OCI-LY7 (cell line): ENCODE measurements around the gene GPBAR1. TPM values are rescaled to one million over a fixed set of nuclear protein-coding genes. Genes with fewer than 3 reads are reported as not detected.

Experiments
- BruUV-seq: library from RNA; stranded (reverse); fragments of 400-500 nt; replicated peaks from 2 replicates; lab custom pipeline; 2021; lab: Mats Ljungman, UMichigan
- CTCF ChIA-PET: fragments of 300-600 bp; sonication (Branson Sonifier 250); formaldehyde crosslinking; loops from one replicate; lab custom pipeline; 2022; ENCODE audit warnings: antibody characterized with exemption; ENCODE audit not compliant: unreplicated experiment; lab: Charles Lee
- POLR2A ChIA-PET: fragments of 300-600 bp; sonication (Branson Sonifier 250); formaldehyde crosslinking; loops from one replicate; lab custom pipeline; 2022; ENCODE audit warnings: antibody characterized with exemption; lab: Charles Lee
- DNase-seq: peaks from one replicate; pipeline ENCODE4 v3.0.0-alpha.2; 2015; ENCODE audit warnings: low spot score
- H2AFZ ChIP-seq: fragments of 200-600 bp; sonication (generic), shearing (Covaris generic); 2 replicates; pipeline ENCODE4 v1.6.1; 2014; ENCODE audit warnings: mild to moderate bottlenecking, antibody characterized with exemption, low read length, moderate library complexity
- H3K27ac ChIP-seq: fragments of 200-600 bp; sonication (generic); 2 replicates; pipeline ENCODE4 v1.5.1; 2014; ENCODE audit warnings: mixed run types, low read depth, mild to moderate bottlenecking, moderate library complexity, low read length, inconsistent platforms; ENCODE audit not compliant: poor library complexity, severe bottlenecking
- H3K36me3 ChIP-seq: fragments of 200-600 bp; sonication (generic); 2 replicates; pipeline ENCODE4 v1.6.1; 2014; ENCODE audit warnings: mild to moderate bottlenecking, antibody characterized with exemption, low read length, moderate library complexity, mixed read lengths; ENCODE audit not compliant: insufficient read depth
- H3K4me1 ChIP-seq: fragments of 200-600 bp; sonication (generic); 2 replicates; pipeline ENCODE4 v1.5.1; 2014; ENCODE audit warnings: mild to moderate bottlenecking, low read length; ENCODE audit not compliant: insufficient read depth, poor library complexity, severe bottlenecking
- H3K4me2 ChIP-seq: fragments of 200-600 bp; sonication (generic); 2 replicates; pipeline ENCODE4 v1.6.1; 2014; ENCODE audit warnings: mild to moderate bottlenecking, low read length
- H3K4me3 ChIP-seq: fragments of 200-600 bp; sonication (generic); 2 replicates; pipeline ENCODE4 v1.5.1; 2014; ENCODE audit warnings: mild to moderate bottlenecking, low read depth, low read length; ENCODE audit not compliant: poor library complexity, severe bottlenecking
- H3K79me2 ChIP-seq: fragments of 200-600 bp; sonication (generic); 2 replicates; pipeline ENCODE4 v1.6.1; 2016; ENCODE audit warnings: low read depth, mild to moderate bottlenecking, low read length, moderate library complexity, mixed read lengths; ENCODE audit not compliant: insufficient read depth
- H3K9me2 ChIP-seq: fragments of 200-600 bp; sonication (generic); 2 replicates; pipeline ENCODE4 v1.6.1; 2016; ENCODE audit warnings: mild to moderate bottlenecking, low read length, mixed read lengths; ENCODE audit not compliant: insufficient read depth
- H3K9me3 ChIP-seq: fragments of 200-600 bp; sonication (generic); 2 replicates; pipeline ENCODE4 v1.6.1; 2014; ENCODE audit warnings: mild to moderate bottlenecking, mixed run types, low read length, mixed read lengths
- H4K20me1 ChIP-seq: fragments of 200-600 bp; sonication (generic); 2 replicates; pipeline ENCODE4 v1.6.1; 2014; ENCODE audit warnings: mild to moderate bottlenecking, antibody characterized with exemption, low read length, moderate library complexity, mixed read lengths; ENCODE audit not compliant: insufficient read depth
- EZH2phosphoT487 ChIP-seq: fragments of 200-600 bp; sonication (generic); IDR thresholded peaks from 2 replicates; pipeline ENCODE4 v1.6.1; 2018; ENCODE audit warnings: low read depth, borderline replicate concordance, mild to moderate bottlenecking, mixed run types, antibody characterized with exemption, low read length, moderate library complexity, mixed read lengths
- intact Hi-C: fragments of 100-400 bp; cut with micrococcal nuclease; formaldehyde crosslinking; loops from one replicate; pipeline ENCODE4 v1.10.0; 2022; ENCODE audit not compliant: unreplicated experiment
- total RNA-seq, 2 experiments: library from RNA; depleted of rRNA in 1 of 2; stranded (reverse); fragments of >200 nt in 1 of 2; shearing (Covaris generic) in 1 of 2; gene quantifications; 2 replicates each; pipeline ENCODE4 v1.2.3, GENCODE V29; 2014 to 2022
- TF ChIP-seq, protein P1 (sequence below): fragments of 200-600 bp; sonication (generic); conservative IDR thresholded peaks from 2 replicates; pipeline ENCODE4 v1.5.1; 2014; ENCODE audit warnings: mild to moderate bottlenecking, antibody characterized with exemption, low read length, moderate library complexity, mixed read lengths

Gene GPBAR1
- total RNA-seq, 2 experiments from 2014 or later, result 0.22 to 0.40 TPM

DNA sequence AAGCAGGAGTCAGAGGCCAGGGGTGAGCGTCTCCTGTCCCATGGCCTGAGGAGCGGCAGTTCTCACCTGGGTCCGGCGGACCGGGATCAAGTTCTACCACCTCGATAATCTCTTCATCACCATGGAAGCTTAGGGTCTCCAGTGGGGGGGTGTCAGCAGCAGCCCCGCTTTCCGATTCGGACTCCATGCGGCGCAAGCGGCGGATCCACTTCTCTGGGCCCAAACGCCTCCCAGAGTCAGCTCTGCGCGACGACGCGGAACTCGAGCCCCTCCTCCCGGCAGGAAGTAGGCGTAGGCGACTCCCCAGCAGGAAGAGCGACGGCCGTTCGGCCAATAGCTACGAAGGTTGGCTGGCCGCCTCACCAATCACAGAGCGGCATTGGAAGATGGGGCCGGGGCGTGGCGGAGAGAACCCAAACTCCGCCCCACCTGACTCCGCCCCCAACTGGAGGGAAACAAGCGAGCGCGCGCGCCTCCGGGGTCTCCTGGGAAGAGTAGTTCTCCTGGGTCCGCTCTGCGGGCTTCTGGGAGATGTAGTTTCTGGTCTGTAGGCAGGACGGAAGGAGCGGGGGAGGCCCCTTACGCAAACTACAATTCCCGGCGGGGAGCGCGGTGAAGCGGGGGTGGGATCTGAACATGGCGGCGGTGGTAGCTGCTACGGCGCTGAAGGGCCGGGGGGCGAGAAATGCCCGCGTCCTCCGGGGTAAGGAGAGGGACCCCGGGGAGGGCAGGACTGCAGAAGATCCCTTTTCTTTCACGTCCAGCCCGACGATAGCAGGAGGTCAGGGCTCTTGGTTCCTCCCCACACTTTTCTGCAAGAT is 9.3 kb downstream of the GPBAR1 start, which contains the start of the genes AAMP and PNKD:
AAMP (minus strand) TSS at position 238 of the 821 bp plus-strand sequence; CDS start at position 187, 51 bp downstream.
PNKD (plus strand) TSS at position 620 of the 821 bp plus-strand sequence; CDS start at position 637, 17 bp downstream.
- peak; percentile 100 for DNase-seq
- H2AFZ ChIP-seq, result peak within 1 kb of the TSS; percentile 54; the same call in 1 of the 2 replicates
- peak within 1 kb of the TSS; percentile 97 for H3K4me3 ChIP-seq
- peaks cover 23% of the 10 kb centered on the region; the same call in 1 of the 2 replicates for H3K79me2 ChIP-seq
- TF ChIP-seq EZH2phosphoT487, result no peak
- TF ChIP-seq, protein P1, sequence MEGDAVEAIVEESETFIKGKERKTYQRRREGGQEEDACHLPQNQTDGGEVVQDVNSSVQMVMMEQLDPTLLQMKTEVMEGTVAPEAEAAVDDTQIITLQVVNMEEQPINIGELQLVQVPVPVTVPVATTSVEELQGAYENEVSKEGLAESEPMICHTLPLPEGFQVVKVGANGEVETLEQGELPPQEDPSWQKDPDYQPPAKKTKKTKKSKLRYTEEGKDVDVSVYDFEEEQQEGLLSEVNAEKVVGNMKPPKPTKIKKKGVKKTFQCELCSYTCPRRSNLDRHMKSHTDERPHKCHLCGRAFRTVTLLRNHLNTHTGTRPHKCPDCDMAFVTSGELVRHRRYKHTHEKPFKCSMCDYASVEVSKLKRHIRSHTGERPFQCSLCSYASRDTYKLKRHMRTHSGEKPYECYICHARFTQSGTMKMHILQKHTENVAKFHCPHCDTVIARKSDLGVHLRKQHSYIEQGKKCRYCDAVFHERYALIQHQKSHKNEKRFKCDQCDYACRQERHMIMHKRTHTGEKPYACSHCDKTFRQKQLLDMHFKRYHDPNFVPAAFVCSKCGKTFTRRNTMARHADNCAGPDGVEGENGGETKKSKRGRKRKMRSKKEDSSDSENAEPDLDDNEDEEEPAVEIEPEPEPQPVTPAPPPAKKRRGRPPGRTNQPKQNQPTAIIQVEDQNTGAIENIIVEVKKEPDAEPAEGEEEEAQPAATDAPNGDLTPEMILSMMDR, result 0 out of 2 replicates have a peak, but pooled peaks have one; percentile 24
- ChIA-PET CTCF (interaction anchor here (0.5 to 0.6 kb wide), 2 partner anchors 29 to 130 kb away, joined by 3 read pairs; partner anchors contain the start of gene CTDSP1), POLR2A (interaction anchor here (0.5 to 4.2 kb wide), 16 partner anchors 11 to 279 kb away, joined by 3 to 35 read pairs (median 4); no protein-coding TSS in a partner anchor)
- H3K4me1 ChIP-seq, result peaks cover 23% of the 10 kb centered on the region
- peak within 1 kb of the TSS; percentile 44 for H3K27ac ChIP-seq
- no peaks in the 10 kb centered on the region for H3K9me3 ChIP-seq
- intact Hi-C loops, result loop anchor here (1.0 to 5.0 kb wide), 6 partner anchors 51 to 377 kb away; partner anchors contain the start of genes CNOT9, CXCR1 and USP37
- H3K36me3 ChIP-seq, result peaks cover 42% of the 10 kb centered on the region
- no TSS peak for BruUV-seq
- H3K4me2 ChIP-seq, result peak within 1 kb of the TSS; percentile 98
- H4K20me1 ChIP-seq, result no peaks in the 10 kb centered on the region
- no peaks in the 10 kb centered on the region for H3K9me2 ChIP-seq

DNA sequence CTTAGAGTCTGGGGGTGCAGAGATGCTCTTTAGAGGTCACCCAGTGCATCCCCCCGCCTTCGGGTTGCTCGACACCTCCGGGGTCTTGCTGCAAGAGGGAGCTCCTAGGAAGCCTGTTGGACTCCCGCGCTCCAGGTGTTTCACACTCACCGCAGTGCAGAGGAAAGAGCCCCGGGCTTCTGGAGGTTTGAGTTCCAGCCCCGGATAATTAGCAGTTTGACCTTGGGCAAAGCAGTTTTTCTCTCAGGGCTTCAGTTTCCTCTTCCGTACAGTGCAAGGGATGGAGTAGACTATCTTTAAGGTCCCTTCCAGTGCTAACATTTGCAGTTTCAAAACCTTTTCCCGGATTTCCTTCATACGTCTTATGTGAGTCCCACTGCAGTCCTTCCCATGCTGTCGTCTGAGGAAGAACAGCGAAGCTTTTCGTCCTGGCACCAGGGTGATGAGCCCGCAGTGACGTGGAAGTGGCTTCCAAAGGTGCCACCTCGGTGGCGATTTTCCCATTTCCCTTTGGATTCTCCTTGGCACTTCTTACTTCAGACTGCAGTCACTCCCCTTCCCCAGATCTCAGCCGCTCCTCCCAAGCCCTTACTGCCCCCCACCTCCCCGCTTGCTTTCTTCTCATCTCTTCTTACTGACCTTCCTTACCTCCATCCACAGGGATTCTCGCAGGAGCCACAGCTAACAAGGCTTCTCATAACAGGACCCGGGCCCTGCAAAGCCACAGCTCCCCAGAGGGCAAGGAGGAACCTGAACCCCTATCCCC is 10.1 kb downstream of the GPBAR1 start:
- ChIA-PET POLR2A (interaction anchor here (0.5 to 4.2 kb wide), 15 partner anchors 11 to 150 kb away, joined by 3 to 35 read pairs (median 4); no protein-coding TSS in a partner anchor), CTCF (interaction anchor here (0.5 to 3.3 kb wide), 4 partner anchors 15 to 129 kb away, joined by 3 to 17 read pairs (median 4); partner anchors contain the start of gene CTDSP1)
- peak overlapping the region; percentile 44 for H3K27ac ChIP-seq
- H3K4me1 ChIP-seq, result peaks cover 23% of the 10 kb centered on the region
- no peaks in the 10 kb centered on the region for H3K9me2 ChIP-seq
- peak; percentile 48 for DNase-seq
- peak overlapping the region; percentile 54; the same call in 1 of the 2 replicates for H2AFZ ChIP-seq
- H3K4me3 ChIP-seq, result peak overlapping the region; percentile 97
- H3K79me2 ChIP-seq, result peaks cover 23% of the 10 kb centered on the region; the same call in 1 of the 2 replicates
- TF ChIP-seq, protein P1, result no peak
- no peak for TF ChIP-seq EZH2phosphoT487
- H3K36me3 ChIP-seq, result peaks cover 48% of the 10 kb centered on the region
- intact Hi-C loops, result loop anchor here (1.0 to 5.0 kb wide), 6 partner anchors 52 to 376 kb away; partner anchors contain the start of genes CNOT9, CXCR1 and USP37
- peak overlapping the region; percentile 86 for H3K4me2 ChIP-seq
- no TSS peak for BruUV-seq
- no peaks in the 10 kb centered on the region for H4K20me1 ChIP-seq
- no peaks in the 10 kb centered on the region for H3K9me3 ChIP-seq
